ENCODE data around the gene CDKN2B. TPM values are rescaled to one million over a fixed set of nuclear protein-coding genes. Genes with fewer than 3 reads are reported as not detected.

CDKN2B gene
- total RNA-seq, 1 donor from 2014 or later, result 1.8 TPM

DNA sequence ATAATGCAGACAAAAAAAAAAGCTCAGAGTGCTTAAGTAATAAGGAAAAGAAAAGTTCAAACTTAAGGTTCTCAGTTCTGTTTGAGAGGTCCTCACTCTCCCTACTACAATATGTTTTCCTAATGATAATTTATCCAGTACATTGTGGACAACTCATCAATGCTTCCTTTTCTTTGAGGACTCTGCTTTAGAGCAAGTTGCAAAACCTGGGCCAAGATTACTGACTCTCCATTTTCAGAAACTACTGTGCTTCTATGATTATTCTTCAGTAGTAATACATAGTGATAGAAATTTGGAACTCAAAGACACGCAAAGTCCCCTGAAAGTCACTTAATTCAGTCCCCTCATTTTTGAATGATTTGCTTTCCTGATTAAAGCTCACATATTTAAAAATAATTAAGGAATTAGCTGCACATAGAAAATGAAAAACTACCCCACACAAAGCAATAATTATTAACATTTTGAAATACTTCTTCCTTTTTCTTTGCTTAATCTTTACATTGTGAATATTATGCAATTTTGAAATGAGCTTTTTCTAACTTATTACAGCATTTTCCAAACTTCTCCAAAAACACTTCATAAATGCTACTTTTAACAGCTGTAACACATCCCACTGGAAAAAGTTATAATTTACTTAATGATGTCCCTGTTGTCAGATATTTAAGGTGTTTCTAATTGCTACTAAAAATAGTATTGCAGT, 26.1 kb downstream of the CDKN2B start:
- Mint-ChIP-seq H3K4me1 (ENCODE audit: unreplicated experiment) (no peaks in the 10 kb centered on the region), H3K9me3 (ENCODE audit: unreplicated experiment) (no peaks in the 10 kb centered on the region), H3K4me3 (ENCODE audit: unreplicated experiment) (no peak overlapping the region), H3K36me3 (ENCODE audit: low read depth, unreplicated experiment) (no peaks in the 10 kb centered on the region), H3K27ac (ENCODE audit: unreplicated experiment) (no peak overlapping the region), H3K27me3 (ENCODE audit: unreplicated experiment) (peaks cover 7% of the 10 kb centered on the region)
- TF ChIP-seq CTCF (IDR thresholded peaks at IDR 0.05; ENCODE audit: unreplicated experiment), result no peak
- no peak for DNase-seq (ENCODE audit: low spot score)

DNA sequence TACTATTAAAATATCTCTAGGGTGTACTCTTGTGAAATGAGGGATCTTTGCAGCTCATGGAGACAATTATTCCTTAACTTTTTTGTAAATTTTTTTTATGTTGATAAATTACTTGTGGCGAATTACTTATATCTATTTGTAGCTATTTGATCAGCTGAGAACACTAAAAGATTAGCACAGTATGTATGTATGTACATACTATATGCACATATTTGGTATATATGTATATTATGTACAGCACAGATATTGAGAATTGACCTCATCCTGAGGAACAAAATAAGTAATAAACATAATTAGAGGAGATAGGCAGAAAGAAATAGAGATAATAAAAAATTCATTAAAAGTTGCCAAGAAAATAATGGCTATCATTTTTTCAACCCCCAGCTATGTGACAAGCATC, 26.7 kb downstream of the CDKN2B start:
- Mint-ChIP-seq H3K27ac (ENCODE audit: unreplicated experiment) (no peak overlapping the region), H3K36me3 (ENCODE audit: low read depth, unreplicated experiment) (no peaks in the 10 kb centered on the region), H3K27me3 (ENCODE audit: unreplicated experiment) (peaks cover 7% of the 10 kb centered on the region), H3K4me3 (ENCODE audit: unreplicated experiment) (no peak overlapping the region), H3K4me1 (ENCODE audit: unreplicated experiment) (no peaks in the 10 kb centered on the region), H3K9me3 (ENCODE audit: unreplicated experiment) (no peaks in the 10 kb centered on the region)
- no peak for DNase-seq (ENCODE audit: low spot score)
- TF ChIP-seq CTCF (IDR thresholded peaks at IDR 0.05; ENCODE audit: unreplicated experiment), result no peak

DNA sequence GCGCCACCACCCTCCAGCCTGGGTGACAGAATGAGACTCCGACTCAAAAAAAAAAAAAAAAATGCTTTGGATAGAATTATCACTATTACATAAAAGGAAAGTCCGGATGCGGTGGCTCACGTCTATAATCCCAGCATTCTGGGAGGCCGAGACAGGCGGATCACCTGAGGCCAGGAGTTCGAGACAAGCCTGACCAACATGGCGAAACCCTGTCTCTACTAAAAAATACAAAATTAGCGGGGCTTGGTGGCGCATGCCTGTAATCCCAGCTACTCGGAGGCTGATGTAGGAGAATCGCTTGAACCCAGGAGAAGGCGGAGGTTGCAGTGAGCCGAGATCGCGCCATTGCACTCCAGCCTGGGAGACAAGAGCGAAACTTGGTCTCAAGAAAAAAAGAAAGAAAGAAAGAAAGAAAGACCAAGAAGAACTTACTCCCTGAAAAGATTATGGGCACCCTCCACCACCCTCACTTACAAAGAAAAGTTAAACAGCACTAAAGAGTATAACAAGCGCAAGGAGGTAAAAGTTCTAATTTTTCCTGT, 32.7 kb downstream of the CDKN2B start:
- Mint-ChIP-seq H3K4me1 (ENCODE audit: unreplicated experiment) (peaks cover 11% of the 10 kb centered on the region), H3K4me3 (ENCODE audit: unreplicated experiment) (no peak overlapping the region), H3K27ac (ENCODE audit: unreplicated experiment) (no peak overlapping the region), H3K27me3 (ENCODE audit: unreplicated experiment) (peaks cover 16% of the 10 kb centered on the region), H3K36me3 (ENCODE audit: low read depth, unreplicated experiment) (no peaks in the 10 kb centered on the region), H3K9me3 (ENCODE audit: unreplicated experiment) (no peaks in the 10 kb centered on the region)
- no peak for TF ChIP-seq CTCF (IDR thresholded peaks at IDR 0.05; ENCODE audit: unreplicated experiment)
- DNase-seq (ENCODE audit: low spot score), result no peak

DNA sequence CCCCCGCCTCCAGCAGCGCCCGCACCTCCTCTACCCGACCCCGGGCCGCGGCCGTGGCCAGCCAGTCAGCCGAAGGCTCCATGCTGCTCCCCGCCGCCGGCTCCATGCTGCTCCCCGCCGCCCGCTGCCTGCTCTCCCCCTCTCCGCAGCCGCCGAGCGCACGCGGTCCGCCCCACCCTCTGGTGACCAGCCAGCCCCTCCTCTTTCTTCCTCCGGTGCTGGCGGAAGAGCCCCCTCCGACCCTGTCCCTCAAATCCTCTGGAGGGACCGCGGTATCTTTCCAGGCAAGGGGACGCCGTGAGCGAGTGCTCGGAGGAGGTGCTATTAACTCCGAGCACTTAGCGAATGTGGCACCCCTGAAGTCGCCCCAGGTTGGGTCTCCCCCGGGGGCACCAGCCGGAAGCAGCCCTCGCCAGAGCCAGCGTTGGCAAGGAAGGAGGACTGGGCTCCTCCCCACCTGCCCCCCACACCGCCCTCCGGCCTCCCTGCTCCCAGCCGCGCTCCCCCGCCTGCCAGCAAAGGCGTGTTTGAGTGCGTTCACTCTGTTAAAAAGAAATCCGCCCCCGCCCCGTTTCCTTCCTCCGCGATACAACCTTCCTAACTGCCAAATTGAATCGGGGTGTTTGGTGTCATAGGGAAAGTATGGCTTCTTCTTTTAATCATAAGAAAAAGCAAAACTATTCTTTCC, 34.2 kb downstream of the CDKN2B start:
- Mint-ChIP-seq H3K4me1 (ENCODE audit: unreplicated experiment) (peaks cover 18% of the 10 kb centered on the region), H3K36me3 (ENCODE audit: low read depth, unreplicated experiment) (no peaks in the 10 kb centered on the region), H3K27me3 (ENCODE audit: unreplicated experiment) (peaks cover 27% of the 10 kb centered on the region), H3K27ac (ENCODE audit: unreplicated experiment) (no peak overlapping the region), H3K9me3 (ENCODE audit: unreplicated experiment) (no peaks in the 10 kb centered on the region), H3K4me3 (ENCODE audit: unreplicated experiment) (peak overlapping the region; percentile 88)
- no peak for TF ChIP-seq CTCF (IDR thresholded peaks at IDR 0.05; ENCODE audit: unreplicated experiment)
- DNase-seq (ENCODE audit: low spot score), result peak; percentile 51

DNA sequence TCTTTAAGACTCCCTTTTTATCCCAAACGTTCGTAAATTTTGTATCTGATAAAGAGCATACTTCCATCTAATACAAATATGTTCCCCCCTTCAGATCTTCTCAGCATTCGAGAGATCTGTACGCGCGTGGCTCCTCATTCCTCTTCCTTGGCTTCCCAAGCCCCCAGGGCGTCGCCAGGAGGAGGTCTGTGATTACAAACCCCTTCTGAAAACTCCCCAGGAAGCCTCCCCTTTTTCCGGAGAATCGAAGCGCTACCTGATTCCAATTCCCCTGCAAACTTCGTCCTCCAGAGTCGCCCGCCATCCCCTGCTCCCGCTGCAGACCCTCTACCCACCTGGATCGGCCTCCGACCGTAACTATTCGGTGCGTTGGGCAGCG, 34.8 kb downstream of the CDKN2B start:
- H3K27ac Mint-ChIP-seq (ENCODE audit: unreplicated experiment), result peak overlapping the region; percentile 8
- DNase-seq (ENCODE audit: low spot score), result peak; percentile 14
- H3K4me1 Mint-ChIP-seq (ENCODE audit: unreplicated experiment), result peaks cover 19% of the 10 kb centered on the region

More for the DNA sequence above, 34.8 kb downstream of the CDKN2B start:
- H3K4me3 Mint-ChIP-seq (ENCODE audit: unreplicated experiment), result peak overlapping the region; percentile 88
- TF ChIP-seq CTCF (IDR thresholded peaks at IDR 0.05; ENCODE audit: unreplicated experiment), result no peak
- H3K36me3 Mint-ChIP-seq (ENCODE audit: low read depth, unreplicated experiment), result no peaks in the 10 kb centered on the region
- no peaks in the 10 kb centered on the region for H3K9me3 Mint-ChIP-seq (ENCODE audit: unreplicated experiment)
- H3K27me3 Mint-ChIP-seq (ENCODE audit: unreplicated experiment), result peaks cover 28% of the 10 kb centered on the region

Data from endothelial cell (in vitro differentiated cells).